ENCODE results near the gene SLC25A22. TPM values are rescaled to one million over a fixed set of nuclear protein-coding genes. Genes with fewer than 3 reads are reported as not detected.
A peak's percentile ranks its signal among the peaks of the same experiment; 100 is the strongest.

SLC25A22 gene
- total RNA-seq, 1 donor from 2014 or later = 2.6 TPM

DNA sequence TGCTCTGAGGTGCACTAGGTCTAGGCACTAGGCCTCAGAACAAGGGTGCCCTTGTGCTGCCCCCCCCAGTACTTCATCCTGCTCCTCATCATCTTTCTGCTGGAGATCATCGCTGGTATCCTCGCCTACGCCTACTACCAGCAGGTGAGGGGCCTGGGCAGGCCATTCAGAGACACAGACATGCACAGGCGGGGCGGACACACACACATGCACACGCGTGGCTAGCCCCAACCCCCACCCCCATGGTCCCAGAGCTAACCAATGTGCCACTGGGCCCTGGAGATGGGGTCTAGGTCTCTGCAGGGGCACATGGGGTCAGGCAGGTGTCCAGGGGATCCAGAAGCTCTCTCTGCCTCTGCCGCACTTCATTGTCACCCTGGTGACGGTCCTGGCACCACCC is 38.6 kb upstream of the SLC25A22 start:
- intact Hi-C loops (cut with DNase I) = no loop called here
- ATAC-seq = no peak
- no peak for DNase-seq (ENCODE audit: missing footprints)

DNA sequence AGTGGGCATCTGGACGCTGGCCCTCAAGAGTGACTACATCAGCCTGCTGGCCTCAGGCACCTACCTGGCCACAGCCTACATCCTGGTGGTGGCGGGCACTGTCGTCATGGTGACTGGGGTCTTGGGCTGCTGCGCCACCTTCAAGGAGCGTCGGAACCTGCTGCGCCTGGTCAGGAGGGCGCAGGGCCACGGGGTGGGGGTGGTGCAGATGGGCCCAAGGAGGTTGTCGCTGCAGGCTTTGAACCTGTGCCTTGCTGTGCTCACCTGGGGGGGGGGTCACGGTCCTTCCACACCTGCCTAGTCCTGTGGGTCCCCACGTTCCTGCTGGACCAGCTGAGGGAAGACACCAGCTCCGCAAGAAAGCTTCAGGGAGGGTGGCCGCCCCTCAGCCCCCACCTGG is 38.2 kb upstream of the SLC25A22 start:
- DNase-seq (ENCODE audit: missing footprints) = no peak
- intact Hi-C loops (cut with DNase I) = no loop called here
- ATAC-seq = no peak

DNA sequence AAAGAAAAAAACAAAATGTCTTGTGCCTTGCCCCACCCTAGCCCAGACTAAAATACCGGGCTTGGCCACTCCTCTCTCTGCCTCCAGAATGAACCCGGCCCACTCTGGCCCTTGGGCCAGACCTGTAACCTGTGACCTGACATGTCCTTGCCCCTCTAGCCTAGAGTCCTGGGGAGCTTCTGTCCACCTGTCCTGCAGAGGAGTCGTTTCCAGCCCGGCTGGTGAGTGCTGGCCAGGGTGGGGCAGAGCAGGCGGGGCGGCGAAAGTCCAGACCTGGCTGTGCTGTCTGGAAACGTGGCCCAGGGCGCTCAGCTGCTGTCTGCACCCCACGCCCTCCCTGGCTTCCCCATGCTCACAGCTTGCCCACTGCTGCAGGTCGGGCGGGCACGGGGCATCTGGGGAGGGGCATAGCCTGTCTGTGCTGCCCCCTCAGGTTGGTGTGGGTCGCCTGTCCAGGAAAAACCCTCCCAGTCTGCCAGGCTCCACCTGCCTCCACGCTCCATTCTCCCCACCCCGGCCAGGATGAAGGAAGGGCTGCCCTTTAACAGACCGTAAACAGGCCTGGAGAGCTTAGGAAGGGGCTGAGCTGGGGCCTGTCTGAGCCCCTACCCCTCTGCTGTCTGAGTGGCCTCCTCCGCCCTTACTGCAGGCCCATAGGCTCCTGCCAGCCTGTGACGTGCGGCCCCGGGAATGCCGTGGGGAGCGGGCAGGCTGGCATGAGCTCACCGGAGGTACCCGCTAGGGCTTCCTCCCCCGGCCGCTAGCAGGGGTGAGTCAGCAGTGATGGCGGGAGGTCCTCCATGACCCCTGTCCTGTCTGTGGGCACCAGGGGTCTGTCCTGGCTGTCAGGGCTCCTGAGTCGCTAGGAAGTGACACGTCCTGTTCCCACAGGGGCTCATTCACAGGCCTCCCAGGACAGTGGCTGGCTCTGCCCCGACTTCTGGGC is 36.6 kb upstream of the SLC25A22 start:
- DNase-seq (ENCODE audit: missing footprints) (no peak), ATAC-seq (peak; percentile 56)
- intact Hi-C loops (cut with DNase I) = no loop called here

DNA sequence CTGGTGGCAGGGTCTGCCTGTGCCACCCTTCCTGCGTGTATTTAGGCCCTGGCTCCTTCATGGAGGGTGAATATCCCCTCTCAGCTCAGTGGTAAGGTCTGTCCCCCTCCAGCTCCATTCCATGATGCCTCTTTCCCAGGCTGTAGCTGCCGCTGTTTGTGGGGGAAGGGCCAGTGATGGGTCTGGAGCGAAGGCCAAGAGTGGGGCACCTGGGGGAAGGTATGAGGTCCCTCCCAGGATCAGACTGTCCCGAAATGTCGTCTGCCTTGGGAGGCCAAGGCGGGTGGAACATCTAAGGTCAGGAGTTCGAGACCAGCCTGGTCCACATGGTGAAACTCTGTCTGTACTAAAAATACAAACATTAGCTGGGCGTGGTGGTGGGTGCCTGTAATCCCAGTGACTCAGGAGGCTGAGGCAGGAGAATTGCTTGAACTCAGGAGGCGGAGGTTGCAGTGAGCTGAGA is 35.8 kb upstream of the SLC25A22 start:
- intact Hi-C loops (cut with DNase I) = no loop called here
- ATAC-seq (no peak), DNase-seq (ENCODE audit: missing footprints) (no peak)

DNA sequence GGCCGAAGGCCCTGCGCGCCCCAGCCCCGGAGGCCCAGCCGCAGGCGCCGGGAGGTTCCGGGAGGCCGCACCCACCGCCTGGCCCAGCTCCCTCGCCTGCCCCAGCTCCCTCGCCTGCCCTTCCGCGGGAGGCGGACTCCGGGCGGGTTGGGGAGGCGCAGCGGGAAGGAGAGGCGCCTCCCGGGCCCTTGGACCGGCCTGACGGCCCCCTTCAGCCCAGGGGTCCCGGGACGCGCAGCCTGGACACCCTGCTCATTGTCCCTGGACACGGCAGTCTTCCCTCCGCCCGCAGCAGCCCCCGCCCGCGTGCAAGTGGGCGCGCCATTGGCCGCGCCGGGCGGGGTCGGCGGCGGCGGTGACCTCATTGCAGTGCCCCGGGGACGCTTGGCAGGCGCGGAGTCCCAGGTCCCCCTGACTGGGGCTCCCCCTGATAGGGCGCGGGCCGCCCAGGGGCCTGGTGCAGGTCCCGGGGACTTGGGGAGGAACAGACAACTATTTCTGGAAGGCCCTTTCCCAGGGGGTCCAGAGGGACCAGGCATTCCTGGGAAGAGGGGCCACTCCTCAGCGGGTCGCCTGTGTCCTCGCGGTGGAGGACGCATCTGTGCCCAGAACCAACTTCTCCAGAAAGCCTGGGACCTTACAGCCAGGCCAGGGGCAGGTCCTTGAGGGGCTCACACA is 35.2 kb upstream of the SLC25A22 start:
- ATAC-seq (peak; percentile 13), DNase-seq (ENCODE audit: missing footprints) (no peak)
- intact Hi-C loops (cut with DNase I) = no loop called here

DNA sequence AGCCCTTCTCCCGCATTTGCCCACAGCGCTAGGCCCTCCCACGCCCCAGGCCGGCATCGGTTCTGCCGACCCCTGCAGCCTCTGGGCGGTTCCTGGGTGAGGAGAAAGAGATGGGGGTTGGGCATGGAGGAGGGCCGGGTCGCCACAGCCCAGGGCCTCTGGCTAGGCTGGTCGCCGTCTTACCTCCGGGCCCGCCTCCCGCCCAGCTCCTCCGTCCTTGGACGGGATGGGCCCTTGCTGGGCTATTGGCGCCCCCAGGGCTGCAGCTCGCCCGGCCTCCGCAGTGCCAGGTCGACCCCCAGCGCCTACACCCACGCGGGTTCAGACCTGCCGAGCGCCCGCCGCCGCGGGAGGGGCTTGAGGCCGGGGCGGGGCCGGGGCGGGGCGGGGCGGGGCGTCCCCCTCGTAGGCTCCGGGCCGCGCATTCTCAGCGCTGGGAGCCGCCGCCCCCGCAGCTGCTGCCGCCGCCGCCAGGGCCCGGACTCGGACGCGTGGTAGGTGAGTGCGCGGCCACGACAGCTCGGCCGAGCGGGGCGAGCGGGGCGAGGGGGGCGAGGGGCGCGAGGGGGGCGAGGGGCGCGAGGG is 34.5 kb upstream of the SLC25A22 start, which contains the start of gene CD151:
Gene CD151 (plus strand): TSS at position 424 of the 585 bp plus-strand sequence. CDS start 3,118 bp downstream, outside the sequence.
- intact Hi-C loops (cut with DNase I) = no loop called here
- peak; percentile 38 for ATAC-seq

DNA sequence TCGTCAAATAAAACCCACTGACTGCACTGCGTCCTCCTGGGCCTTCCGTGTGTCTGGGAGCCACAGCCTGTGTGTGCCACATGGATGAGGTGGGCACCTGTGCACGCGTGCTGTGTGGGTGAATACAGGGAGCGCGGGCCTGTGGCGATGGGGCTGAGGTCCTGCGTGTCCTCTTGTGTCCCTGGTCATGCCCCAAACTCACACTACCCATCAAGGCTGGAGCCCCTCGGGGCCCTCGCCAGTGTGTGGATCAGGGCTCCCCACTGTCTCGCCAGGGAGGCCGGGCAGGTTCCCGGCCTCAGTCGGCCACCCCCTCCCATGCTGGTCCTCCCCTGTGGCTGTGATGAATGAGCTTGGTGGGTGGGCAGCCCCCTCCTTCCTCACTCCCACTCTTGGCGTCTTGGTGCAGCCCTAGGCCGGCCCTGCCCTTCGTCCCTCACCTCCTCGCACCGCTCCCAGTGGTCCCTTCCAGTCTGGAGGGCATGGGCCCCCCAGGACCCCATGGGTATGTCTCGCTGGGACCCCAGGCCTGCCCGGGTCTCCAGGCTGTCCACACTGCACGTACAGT is 34.0 kb upstream of the SLC25A22 start:
- ATAC-seq (no peak), DNase-seq (ENCODE audit: missing footprints) (no peak)
- intact Hi-C loops (cut with DNase I) = no loop called here

More for the DNA sequence above, 34.5 kb upstream of the SLC25A22 start, which contains the start of gene CD151:
- no peak for DNase-seq (ENCODE audit: missing footprints)

DNA sequence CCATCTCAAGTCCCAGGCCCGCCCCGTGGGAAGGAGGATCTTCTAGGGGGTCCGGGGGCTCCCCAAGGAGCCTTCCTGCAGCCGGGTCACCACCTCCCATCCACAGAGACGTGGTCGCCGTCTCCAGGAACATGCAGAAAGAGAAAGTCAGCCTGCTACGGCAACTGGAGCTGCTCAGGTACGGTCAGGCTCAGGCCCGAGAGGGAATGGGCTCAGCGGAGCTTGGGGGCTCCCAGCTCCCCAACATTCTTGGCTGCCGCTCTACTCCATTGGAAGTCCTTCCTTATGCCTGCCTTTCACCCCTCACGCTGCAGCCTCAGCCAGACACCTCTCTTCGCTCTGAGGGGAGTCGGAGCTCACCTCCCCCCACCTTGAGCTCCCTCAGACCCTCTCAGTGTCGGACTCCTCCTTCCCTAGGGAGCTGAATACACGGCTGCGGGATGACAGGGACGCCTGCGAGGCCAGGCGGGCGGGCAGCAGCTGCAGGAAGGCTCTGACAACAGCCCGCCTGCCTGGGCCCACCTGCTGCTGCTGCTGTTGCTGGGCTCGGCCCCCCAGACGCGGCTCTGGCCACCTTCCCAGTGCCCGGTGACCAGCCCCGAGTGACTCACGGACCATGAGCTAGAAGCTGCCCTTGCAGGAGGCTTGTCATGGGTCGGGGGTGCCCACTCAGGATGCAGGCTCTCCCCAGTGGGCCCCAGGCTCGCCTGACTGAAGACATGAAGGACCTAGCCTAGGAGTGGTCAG is 33.2 kb upstream of the SLC25A22 start:
- intact Hi-C loops (cut with DNase I) = no loop called here
- ATAC-seq = no peak
- DNase-seq (ENCODE audit: missing footprints) = no peak

DNA sequence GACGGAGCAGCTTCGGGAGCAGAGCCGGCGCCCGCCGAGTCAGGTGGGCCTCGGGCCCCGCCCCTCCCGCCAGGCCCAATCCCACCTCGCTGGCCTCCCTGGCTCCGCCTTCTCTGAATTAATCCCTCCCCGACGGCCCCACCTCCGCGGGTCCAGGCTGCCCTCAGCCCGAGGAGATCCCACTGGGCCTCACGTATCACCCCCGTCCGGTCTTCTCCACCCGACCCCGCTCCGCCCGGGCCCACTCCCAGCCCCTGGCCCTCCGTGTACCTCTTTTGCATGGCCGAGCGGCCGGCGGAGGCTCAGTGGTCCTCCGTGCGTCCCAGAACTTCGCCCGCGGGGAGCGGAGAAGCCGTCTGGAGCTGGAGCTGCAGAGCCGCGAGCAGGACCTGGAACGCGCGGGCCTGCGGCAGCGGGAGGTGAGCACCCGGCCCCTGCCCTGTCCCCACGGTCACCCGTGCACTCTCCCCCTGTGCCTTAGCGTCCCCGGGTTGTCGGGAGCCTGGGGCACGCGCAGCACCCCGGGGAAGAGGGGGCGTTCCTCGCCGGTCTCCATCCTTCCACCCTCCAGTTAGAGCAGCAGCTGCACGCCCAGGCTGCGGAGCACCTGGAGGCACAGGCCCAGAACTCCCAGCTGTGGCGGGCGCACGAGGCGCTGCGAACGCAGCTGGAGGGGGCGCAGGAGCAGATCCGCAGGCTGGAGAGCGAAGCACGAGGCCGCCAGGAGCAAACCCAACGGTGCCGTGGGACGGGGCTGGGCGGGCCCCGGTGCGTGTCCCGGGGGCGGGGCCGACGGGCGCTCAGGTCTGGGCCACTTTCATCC is 32.4 kb upstream of the SLC25A22 start:
- DNase-seq (ENCODE audit: missing footprints) = peak; percentile 87
- ATAC-seq = peak; percentile 59
- intact Hi-C loops (cut with DNase I) = no loop called here

DNA sequence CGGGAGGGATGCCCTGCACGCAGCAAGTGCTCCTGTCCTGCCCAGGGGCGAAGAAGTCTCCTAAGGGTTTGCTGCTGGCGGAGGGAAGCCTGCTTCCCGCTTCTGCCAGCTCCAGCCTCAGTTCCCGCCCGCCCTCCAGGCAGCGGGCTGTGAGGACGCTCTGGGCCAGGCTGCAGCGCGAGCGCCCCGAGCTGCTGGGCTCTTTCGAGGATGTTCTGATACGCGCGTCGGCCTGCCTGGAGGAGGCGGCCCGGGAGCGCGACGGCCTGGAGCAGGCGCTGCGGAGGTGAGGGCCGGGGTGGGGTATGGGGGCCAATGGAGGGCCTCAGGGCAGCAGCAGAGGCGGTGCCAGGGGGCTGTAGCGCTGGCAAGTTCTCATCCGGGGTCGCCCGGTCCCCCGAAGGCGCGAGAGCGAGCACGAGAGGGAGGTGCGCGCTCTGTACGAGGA is 31.8 kb upstream of the SLC25A22 start:
- ATAC-seq = no peak
- DNase-seq (ENCODE audit: missing footprints) = peak; percentile 69
- intact Hi-C loops (cut with DNase I) = no loop called here

DNA sequence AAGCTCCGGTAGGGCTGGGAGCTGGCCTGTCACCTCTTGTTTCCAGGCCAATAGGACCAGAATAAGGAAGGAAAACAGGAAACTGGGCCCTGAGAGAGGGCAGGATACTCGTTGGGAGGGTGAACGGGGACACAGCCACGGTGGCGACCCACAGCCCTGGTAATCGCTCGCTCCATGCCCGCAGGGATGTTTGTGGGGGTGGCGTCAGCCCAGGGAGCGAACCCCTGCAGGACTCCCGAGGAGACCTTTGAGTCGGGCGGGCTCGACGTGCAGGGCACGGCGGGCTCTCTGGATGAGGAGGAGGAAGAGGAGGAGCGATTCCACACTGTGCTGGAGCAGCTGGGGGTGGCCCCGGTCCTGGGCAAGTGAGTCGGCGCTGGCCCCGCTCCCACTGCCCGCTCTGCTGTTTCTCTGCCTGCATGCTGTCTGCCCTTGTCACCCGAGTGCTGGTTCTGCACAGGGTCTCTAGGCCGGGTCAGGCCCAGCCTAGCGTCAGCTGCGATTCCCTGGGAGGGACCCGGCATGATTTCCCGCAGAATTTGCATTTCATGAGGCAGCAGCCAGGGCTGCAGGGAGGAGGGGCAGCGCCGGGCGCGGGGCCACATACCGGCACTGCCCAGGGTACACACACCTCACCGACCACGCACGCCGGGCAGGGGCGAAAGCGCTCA is 31.2 kb upstream of the SLC25A22 start:
- ATAC-seq (no peak), DNase-seq (ENCODE audit: missing footprints) (peak; percentile 77)
- intact Hi-C loops (cut with DNase I) = no loop called here

DNA sequence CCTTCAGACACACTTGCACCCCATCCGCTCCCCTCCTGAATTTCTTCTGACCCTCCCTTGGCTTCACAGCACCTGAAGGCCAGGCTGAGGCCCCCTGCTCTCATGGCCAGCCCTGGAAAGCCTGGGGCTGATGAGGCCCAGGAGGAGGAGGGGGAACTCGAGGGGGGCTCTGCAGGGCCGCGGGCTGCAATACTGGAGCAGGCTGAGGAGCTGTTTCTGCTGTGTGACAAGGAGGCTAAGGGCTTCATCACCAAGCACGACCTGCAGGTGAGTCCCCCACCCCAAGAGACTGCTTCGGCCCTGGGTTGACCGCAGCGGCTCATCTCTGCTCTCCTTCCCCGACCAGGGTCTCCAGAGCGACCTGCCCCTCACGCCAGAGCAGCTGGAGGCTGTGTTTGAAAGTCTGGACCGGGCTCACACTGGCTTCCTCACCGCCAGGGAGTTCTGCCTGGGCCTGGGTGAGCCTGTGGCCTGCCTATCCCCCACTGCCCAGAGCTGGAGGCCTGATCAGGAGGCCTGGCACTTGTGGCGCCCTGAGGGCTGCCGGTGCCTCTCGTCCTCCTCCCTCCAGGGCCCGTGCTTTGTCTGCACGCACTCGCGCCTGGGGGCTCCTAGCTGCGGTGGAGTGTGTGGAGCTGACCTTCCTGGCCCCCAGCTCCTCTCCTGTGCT is 30.6 kb upstream of the SLC25A22 start:
- intact Hi-C loops (cut with DNase I) = no loop called here
- ATAC-seq (no peak), DNase-seq (ENCODE audit: missing footprints) (no peak)

DNA sequence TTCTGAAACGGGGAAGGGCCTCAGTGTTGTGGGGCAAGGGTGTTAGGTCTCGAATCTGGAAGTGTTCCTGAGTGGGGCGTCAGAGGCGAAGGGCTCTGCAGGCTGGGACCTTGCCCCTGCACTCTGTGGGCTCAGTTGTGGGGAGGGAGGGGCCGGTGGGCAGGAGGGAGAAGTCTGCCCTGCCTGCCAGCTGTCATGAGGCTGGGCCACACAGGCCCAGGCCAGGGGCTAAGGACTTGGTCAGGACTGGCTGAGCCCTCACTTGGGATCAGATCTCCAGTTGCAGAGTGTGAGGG is 29.8 kb upstream of the SLC25A22 start, which contains the start of gene CRACR2B:
Gene CRACR2B (plus strand): TSS at position 23 of the 296 bp plus-strand sequence. CDS start 689 bp downstream, outside the sequence.
- no peak for DNase-seq (ENCODE audit: missing footprints)

DNA sequence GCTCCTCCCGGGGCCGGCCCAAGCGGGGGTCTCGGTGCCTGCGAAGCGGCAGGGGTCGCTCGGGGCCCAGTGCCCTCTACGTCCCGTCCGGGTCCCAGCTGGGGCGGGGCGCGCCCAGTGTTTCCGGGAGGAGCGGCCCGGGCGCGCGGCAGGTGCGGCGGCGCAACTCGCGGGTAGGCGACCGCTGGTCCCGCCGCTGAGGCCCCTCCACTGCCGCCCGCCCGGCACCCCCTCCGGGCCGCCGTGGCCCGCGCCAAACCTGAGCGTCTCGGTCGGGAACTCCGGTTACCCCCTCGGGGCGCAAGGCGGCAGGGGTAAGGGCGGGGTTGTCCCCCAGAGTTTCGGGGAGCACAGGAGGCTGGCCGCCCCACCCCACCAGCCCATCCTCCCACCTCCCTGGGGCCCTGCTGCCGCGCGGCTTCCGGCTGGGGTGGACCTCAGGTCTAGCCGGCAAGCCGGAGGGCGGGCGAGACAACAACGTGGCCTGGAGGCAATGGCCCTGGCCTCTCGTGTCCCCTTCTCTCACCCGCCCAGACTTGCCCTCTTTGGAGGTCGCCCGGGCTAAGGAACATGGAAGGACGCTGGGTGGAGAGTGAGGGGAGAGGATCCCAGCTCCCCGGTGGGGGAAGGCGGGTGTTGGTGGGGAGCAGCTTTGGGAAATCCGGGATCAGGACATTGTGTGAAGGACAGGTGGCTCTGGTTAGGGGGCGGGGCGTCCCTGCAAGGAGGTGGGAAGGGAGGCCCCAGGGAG is 29.2 kb upstream of the SLC25A22 start:
- ATAC-seq (no peak), DNase-seq (ENCODE audit: missing footprints) (peak; percentile 69)
- intact Hi-C loops (cut with DNase I) = no loop called here

More for the DNA sequence above, 29.8 kb upstream of the SLC25A22 start, which contains the start of gene CRACR2B:
- no peak for ATAC-seq
- intact Hi-C loops (cut with DNase I) = no loop called here

DNA sequence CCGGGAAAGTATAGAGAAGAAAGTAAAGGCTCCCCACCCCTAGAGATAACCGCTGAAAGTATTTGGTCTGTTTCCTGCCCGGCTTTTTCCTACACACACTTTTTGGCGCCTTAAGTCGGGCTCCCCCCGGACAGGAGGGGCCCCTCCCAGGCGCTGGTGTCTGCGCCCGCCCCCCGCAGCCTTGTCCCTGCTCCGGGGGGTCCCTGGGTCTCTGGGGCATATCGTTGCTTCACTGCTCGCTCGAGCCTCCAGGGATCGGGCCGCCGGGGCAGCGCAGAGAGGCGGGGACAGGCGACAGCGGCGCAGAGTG is 28.7 kb upstream of the SLC25A22 start:
- ATAC-seq (no peak), DNase-seq (ENCODE audit: missing footprints) (no peak)
- intact Hi-C loops (cut with DNase I) = no loop called here

DNA sequence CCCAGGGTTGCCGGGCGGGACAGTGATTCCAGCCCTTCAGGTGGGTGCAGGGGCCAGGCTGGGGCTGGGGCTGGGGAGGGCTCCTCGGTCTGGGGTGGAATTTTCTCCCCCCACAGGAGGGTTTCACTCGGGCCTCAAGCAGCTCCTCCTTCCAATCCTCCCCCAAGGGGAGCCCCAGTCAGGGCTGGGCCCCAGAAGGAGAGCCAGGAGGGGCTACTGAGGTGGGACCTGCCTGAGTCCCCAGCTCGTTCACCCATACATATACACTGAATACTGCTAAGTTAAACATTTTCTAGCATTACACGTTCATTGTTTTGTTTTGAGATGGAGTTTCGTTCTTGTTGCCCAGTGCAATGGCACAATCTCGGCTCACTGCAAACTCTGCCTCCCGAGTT is 28.1 kb upstream of the SLC25A22 start:
- intact Hi-C loops (cut with DNase I) = no loop called here
- ATAC-seq (no peak), DNase-seq (ENCODE audit: missing footprints) (no peak)
